SK-N-SH (cell line): ENCODE measurements around the gene OSBPL5.

Experiments
- CTCF ChIP-seq: fragments of 200-600 bp; sonication (generic); IDR thresholded peaks from 2 replicates; pipeline ENCODE4 v1.6.1; 2017; ENCODE audit warnings: antibody characterized with exemption, mild to moderate bottlenecking, moderate library complexity
- EP300 ChIP-seq, 2 experiments: IDR thresholded peaks; 2 replicates each; pipeline versions ENCODE4 v1.4.0 to v1.6.1; 2012; ENCODE audit warnings: borderline replicate concordance in 1 of 2, low read depth in 1 of 2, low read length in 1 of 2
- EZH2phosphoT487 ChIP-seq: fragments of 200-600 bp; sonication (generic); IDR thresholded peaks from 2 replicates; pipeline ENCODE4 v1.6.1; 2017; ENCODE audit warnings: low read depth, mixed run types, mild to moderate bottlenecking, antibody characterized with exemption, moderate library complexity, borderline replicate concordance
- GABPA ChIP-seq: IDR thresholded peaks from 2 replicates; pipeline ENCODE4 v1.4.0; 2012; ENCODE audit warnings: low read depth, mild to moderate bottlenecking
- POLR2AphosphoS5 ChIP-seq: IDR thresholded peaks from 2 replicates; pipeline ENCODE4 v1.6.1; 2012; ENCODE audit warnings: low read depth, low read length
- RCOR1 ChIP-seq: fragments of 150-350 bp; IDR thresholded peaks from 2 replicates; pipeline ENCODE4 v1.6.1; 2017; ENCODE audit warnings: antibody characterized with exemption, low read length
- SMC3 ChIP-seq: IDR thresholded peaks from 2 replicates; pipeline ENCODE4 v1.6.1; 2012; ENCODE audit warnings: low read depth, low read length, improper control_type of control experiment
- TAF1 ChIP-seq: IDR thresholded peaks from 2 replicates; pipeline ENCODE4 v1.6.1; 2012; ENCODE audit warnings: low read depth, mild to moderate bottlenecking, low read length, moderate library complexity, borderline replicate concordance
- YY1 ChIP-seq: IDR thresholded peaks from 2 replicates; pipeline ENCODE4 v1.4.0; 2012; ENCODE audit warnings: low read depth, mild to moderate bottlenecking
- ZBTB33 ChIP-seq: IDR thresholded peaks from 2 replicates; pipeline ENCODE4 v1.4.0; 2012; ENCODE audit warnings: low read depth, borderline replicate concordance

GRCh38 chr11:3043315-3043871 is 121.7 kb downstream of the OSBPL5 start:
- TF ChIP-seq POLR2AphosphoS5 = no peak
- no peak for TF ChIP-seq CTCF
- TF ChIP-seq TAF1 = no peak
- TF ChIP-seq EP300 (IDR thresholded peaks at IDR 0.05; ENCODE audit: borderline replicate concordance in 1 of 2, low read depth in 1 of 2, low read length in 1 of 2) = no peak
- no peak for TF ChIP-seq GABPA
- no peak for TF ChIP-seq YY1
- no peak for TF ChIP-seq ZBTB33
- no peak for TF ChIP-seq SMC3
- TF ChIP-seq EZH2phosphoT487 = no peak
- TF ChIP-seq RCOR1 = no peak
